Ishikawa (cell line): ENCODE data around the gene JMJD1C.

Experiments used
- CEBPB ChIP-seq: IDR thresholded peaks from 2 replicates; pipeline ENCODE4 v1.6.1; 2012
- CREB1 ChIP-seq: IDR thresholded peaks from 2 replicates; pipeline ENCODE4 v1.6.1; 2012; ENCODE audit warnings: low read depth
- EGR1 ChIP-seq: IDR thresholded peaks from 2 replicates; pipeline ENCODE4 v1.6.1; 2012
- EP300 ChIP-seq: IDR thresholded peaks from 2 replicates; pipeline ENCODE4 v1.6.1; 2012; ENCODE audit warnings: borderline replicate concordance
- FOXM1 ChIP-seq: IDR thresholded peaks from 2 replicates; pipeline ENCODE4 v1.6.1; 2012; ENCODE audit warnings: low read depth, borderline replicate concordance
- NFIC ChIP-seq: IDR thresholded peaks from 2 replicates; pipeline ENCODE4 v1.6.1; 2012
- RAD21 ChIP-seq: IDR thresholded peaks from 2 replicates; pipeline ENCODE4 v1.6.1; 2012; ENCODE audit warnings: low read depth
- TAF1 ChIP-seq: IDR thresholded peaks from 2 replicates; pipeline ENCODE4 v1.6.1; 2012; ENCODE audit warnings: low read depth, mild to moderate bottlenecking
- TCF12 ChIP-seq: IDR thresholded peaks from 2 replicates; pipeline ENCODE4 v1.6.1; 2012; ENCODE audit warnings: low read depth
- TEAD4 ChIP-seq: IDR thresholded peaks from 2 replicates; pipeline ENCODE4 v1.6.1; 2012
- YY1 ChIP-seq: IDR thresholded peaks from 2 replicates; pipeline ENCODE4 v1.6.1; 2012; ENCODE audit warnings: low read depth
- ZBTB7A ChIP-seq: IDR thresholded peaks from 2 replicates; pipeline ENCODE4 v1.6.1; 2012; ENCODE audit warnings: low read depth
- TF ChIP-seq, protein P1 (sequence below): IDR thresholded peaks from 2 replicates; pipeline ENCODE4 v1.6.1; 2012
- TF ChIP-seq, protein P2 (sequence below): IDR thresholded peaks from 2 replicates; pipeline ENCODE4 v1.6.1; 2012; ENCODE audit warnings: low read depth, mild to moderate bottlenecking
- TF ChIP-seq, protein P3 (sequence below): IDR thresholded peaks from 2 replicates; pipeline ENCODE4 v1.6.1; 2012

JMJD1C gene

DNA sequence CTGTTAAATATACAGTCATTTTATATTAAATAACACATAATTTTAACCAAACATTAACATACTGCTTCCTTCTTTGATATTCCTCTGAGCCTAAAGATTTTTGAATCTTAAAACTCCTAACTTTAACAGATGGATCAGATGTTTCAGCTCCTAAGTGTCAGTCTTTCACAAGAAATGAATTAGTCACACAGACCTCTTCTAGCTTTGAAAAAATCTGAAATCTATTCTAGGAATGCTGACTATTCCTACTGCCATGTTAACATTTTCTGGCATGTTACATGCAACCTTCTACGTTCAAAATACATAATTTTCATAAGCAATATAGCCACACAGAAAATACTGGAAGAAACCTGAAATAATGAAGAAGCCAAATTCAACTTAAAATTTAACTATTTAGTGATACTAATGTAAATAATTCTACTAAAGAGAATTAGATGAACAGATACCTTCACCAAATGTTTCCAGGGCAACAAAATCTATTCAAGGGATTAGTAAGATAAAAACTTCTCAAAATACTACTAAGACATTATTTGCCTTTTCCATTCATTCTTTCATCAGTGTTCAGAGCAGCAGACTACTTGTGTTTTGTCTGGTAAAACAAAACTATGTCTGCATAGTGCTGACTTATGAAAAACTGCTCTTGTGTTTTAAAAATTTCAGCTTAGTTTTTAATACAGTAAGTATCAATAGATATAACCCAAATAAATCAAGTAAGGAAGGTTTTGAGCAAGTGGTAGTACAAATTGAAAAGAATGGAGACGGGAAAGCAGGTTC is 9.2 kb downstream of the JMJD1C start:
- no peak for TF ChIP-seq CREB1
- no peak for TF ChIP-seq NFIC
- TF ChIP-seq, protein P1, sequence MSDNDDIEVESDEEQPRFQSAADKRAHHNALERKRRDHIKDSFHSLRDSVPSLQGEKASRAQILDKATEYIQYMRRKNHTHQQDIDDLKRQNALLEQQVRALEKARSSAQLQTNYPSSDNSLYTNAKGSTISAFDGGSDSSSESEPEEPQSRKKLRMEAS = no peak
- no peak for TF ChIP-seq ZBTB7A
- no peak for TF ChIP-seq EP300
- TF ChIP-seq RAD21 = no peak
- no peak for TF ChIP-seq YY1
- no peak for TF ChIP-seq TAF1
- no peak for TF ChIP-seq TCF12
- TF ChIP-seq CEBPB = no peak

DNA sequence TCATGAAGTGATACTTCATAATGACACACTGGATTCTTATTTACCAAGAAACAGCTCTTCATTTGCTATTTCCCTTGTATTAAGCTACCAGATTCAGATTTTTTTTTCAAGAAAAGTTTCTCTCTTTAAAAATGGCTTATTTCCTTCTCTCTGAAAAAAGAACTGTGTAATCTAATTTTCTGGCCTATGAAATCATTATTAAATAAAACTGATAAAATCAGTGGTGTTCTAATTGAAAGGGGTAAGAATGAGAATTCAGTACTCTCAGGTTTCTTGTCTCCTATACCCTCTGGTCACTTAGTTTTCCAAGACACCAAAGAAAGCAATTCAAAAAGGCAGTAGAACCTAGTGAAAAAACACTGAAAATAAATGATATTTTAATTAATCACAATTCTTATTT is 10.3 kb downstream of the JMJD1C start:
- no peak for TF ChIP-seq RAD21
- TF ChIP-seq EGR1 = no peak
- TF ChIP-seq, protein P1 = no peak
- no peak for TF ChIP-seq ZBTB7A
- TF ChIP-seq CREB1 = no peak
- TF ChIP-seq NFIC = no peak

DNA sequence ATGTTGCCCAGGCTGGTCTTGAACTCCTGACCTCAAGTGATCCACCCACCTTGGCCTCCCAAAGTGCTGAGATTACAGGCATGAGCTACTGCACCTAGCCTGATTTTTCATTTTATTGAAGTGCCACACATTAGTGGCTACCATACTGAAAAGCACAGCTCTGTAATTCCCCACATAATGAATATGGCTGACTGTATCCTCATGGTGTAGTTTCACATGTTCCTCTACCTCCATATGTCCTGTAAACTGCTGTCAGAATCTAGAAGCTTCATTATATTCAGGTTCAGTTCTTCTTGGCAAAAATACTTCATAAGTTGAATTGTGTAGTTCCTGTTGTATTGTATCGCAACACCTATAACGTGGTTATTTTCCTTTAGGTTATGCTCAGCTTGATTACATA is 11.1 kb downstream of the JMJD1C start:
- TF ChIP-seq, protein P1 = no peak
- TF ChIP-seq ZBTB7A (no peak), CEBPB (no peak), RAD21 (no peak), EGR1 (no peak), TEAD4 (no peak), EP300 (no peak)
- TF ChIP-seq, protein P2, sequence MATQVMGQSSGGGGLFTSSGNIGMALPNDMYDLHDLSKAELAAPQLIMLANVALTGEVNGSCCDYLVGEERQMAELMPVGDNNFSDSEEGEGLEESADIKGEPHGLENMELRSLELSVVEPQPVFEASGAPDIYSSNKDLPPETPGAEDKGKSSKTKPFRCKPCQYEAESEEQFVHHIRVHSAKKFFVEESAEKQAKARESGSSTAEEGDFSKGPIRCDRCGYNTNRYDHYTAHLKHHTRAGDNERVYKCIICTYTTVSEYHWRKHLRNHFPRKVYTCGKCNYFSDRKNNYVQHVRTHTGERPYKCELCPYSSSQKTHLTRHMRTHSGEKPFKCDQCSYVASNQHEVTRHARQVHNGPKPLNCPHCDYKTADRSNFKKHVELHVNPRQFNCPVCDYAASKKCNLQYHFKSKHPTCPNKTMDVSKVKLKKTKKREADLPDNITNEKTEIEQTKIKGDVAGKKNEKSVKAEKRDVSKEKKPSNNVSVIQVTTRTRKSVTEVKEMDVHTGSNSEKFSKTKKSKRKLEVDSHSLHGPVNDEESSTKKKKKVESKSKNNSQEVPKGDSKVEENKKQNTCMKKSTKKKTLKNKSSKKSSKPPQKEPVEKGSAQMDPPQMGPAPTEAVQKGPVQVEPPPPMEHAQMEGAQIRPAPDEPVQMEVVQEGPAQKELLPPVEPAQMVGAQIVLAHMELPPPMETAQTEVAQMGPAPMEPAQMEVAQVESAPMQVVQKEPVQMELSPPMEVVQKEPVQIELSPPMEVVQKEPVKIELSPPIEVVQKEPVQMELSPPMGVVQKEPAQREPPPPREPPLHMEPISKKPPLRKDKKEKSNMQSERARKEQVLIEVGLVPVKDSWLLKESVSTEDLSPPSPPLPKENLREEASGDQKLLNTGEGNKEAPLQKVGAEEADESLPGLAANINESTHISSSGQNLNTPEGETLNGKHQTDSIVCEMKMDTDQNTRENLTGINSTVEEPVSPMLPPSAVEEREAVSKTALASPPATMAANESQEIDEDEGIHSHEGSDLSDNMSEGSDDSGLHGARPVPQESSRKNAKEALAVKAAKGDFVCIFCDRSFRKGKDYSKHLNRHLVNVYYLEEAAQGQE = no peak

DNA sequence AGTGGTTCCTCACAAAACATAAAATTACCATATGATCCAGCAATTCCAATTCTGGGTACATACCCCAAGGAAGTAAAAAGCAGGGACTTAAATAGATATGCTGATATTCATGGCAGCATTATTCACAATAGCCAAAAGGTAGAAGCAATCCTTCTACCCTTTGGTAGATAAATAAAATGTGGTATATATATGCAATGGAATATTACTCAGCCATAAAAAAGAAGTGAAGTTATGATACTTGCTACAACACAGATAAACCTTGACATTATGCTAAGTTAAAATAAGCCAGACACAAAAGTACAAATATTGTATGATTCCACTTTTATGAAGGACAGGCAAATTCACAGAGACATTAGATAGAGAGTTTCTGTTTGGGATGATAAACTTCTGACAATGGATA is 13.3 kb downstream of the JMJD1C start:
- no peak for TF ChIP-seq CEBPB
- no peak for TF ChIP-seq FOXM1
- no peak for TF ChIP-seq RAD21
- no peak for TF ChIP-seq CREB1
- no peak for TF ChIP-seq EGR1
- TF ChIP-seq TAF1 = no peak
- no peak for TF ChIP-seq NFIC
- TF ChIP-seq TCF12 = no peak
- no peak for TF ChIP-seq ZBTB7A
- no peak for TF ChIP-seq YY1
- TF ChIP-seq TEAD4 = no peak
- TF ChIP-seq, protein P1 = no peak
- TF ChIP-seq, protein P2 = no peak
- TF ChIP-seq, protein P3, sequence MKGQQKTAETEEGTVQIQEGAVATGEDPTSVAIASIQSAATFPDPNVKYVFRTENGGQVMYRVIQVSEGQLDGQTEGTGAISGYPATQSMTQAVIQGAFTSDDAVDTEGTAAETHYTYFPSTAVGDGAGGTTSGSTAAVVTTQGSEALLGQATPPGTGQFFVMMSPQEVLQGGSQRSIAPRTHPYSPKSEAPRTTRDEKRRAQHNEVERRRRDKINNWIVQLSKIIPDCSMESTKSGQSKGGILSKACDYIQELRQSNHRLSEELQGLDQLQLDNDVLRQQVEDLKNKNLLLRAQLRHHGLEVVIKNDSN = no peak

DNA sequence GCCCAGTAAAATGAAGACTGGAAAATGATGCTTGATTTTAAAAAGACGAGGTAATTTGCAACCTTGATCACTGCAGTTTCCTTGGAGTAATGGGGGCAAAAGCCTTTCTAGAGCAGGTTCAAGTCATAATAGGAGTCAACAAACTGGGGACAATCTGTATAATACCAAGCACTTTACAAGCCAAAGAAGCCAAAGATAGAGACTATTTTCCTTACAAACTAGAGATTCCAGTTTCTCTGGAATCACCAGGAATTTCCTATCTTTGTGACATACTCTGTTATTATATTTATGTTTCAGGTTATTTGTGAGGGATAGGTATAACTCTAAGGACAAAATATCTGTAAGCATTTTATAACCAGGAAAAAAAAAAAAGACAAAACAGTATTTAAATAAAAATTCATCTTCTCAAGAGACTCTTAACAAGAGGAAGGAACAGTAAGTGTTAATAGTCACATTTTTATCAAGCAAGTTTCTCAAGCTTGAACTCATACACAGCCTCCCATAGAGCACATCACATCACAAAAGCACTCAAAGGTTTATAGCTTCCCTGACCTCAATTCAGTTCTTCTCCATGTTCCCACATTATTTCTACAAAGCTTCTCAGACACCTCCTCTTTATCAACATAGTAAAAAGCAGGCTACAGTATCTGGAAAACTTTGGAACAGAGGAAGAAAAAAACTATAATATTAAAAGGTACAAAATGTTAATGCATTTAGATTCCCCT is 18.9 kb downstream of the JMJD1C start:
- TF ChIP-seq EGR1 (no peak), CREB1 (no peak), EP300 (no peak), TEAD4 (no peak), FOXM1 (no peak), RAD21 (no peak), ZBTB7A (no peak), NFIC (no peak), YY1 (no peak), TAF1 (no peak), CEBPB (no peak), TCF12 (no peak)
- TF ChIP-seq, protein P3 = no peak
- TF ChIP-seq, protein P1 = no peak
- TF ChIP-seq, protein P2 = no peak
